ENCODE results near the gene KCNMB2.

Gene KCNMB2

GRCh38 chr3:178663201-178663934, 127.1 kb downstream of the KCNMB2 start:
- DNase-seq, result no peak

- no peak for DNase-seq
Measured at GRCh38 chr3:178665747-178666146, 129.5 kb downstream of the KCNMB2 start.

- DNase-seq, result no peak
Measured at GRCh38 chr3:178669022-178669601, 132.9 kb downstream of the KCNMB2 start.

GRCh38 chr3:178669758-178670157, 133.5 kb downstream of the KCNMB2 start:
- DNase-seq, result no peak

- DNase-seq, result no peak
Measured at GRCh38 chr3:178671377-178671776, 135.1 kb downstream of the KCNMB2 start.

- DNase-seq, result no peak
Measured at GRCh38 chr3:178671791-178672190, 135.6 kb downstream of the KCNMB2 start.

GRCh38 chr3:178672275-178672674, 136.0 kb downstream of the KCNMB2 start:
- no peak for DNase-seq

GRCh38 chr3:178673529-178673928, 137.3 kb downstream of the KCNMB2 start:
- DNase-seq, result no peak

GRCh38 chr3:178676077-178676476, 139.8 kb downstream of the KCNMB2 start:
- no peak for DNase-seq

GRCh38 chr3:178676942-178677790, 140.9 kb downstream of the KCNMB2 start:
- DNase-seq, result no peak

GRCh38 chr3:178677961-178678360, 141.7 kb downstream of the KCNMB2 start:
- no peak for DNase-seq

GRCh38 chr3:178680037-178680436, 143.8 kb downstream of the KCNMB2 start:
- DNase-seq, result no peak

GRCh38 chr3:178680489-178680888, 144.3 kb downstream of the KCNMB2 start:
- no peak for DNase-seq

- DNase-seq, result no peak
Measured at GRCh38 chr3:178684881-178685590, 148.8 kb downstream of the KCNMB2 start.

GRCh38 chr3:178685591-178685906, 149.3 kb downstream of the KCNMB2 start:
- no peak for DNase-seq

- no peak for DNase-seq
Measured at GRCh38 chr3:178686826-178687225, 150.6 kb downstream of the KCNMB2 start.

- no peak for DNase-seq
Measured at GRCh38 chr3:178690571-178690970, 154.3 kb downstream of the KCNMB2 start.

GRCh38 chr3:178699364-178699763, 163.1 kb downstream of the KCNMB2 start:
- DNase-seq, result no peak

GRCh38 chr3:178699810-178700209, 163.6 kb downstream of the KCNMB2 start:
- no peak for DNase-seq

- no peak for DNase-seq
Measured at GRCh38 chr3:178703268-178703975, 167.2 kb downstream of the KCNMB2 start.

- no peak for DNase-seq
Measured at GRCh38 chr3:178705925-178706324, 169.7 kb downstream of the KCNMB2 start.

GRCh38 chr3:178706411-178706810, 170.2 kb downstream of the KCNMB2 start:
- DNase-seq, result no peak
